ENCODE results near the gene OR2T6.

DNA sequence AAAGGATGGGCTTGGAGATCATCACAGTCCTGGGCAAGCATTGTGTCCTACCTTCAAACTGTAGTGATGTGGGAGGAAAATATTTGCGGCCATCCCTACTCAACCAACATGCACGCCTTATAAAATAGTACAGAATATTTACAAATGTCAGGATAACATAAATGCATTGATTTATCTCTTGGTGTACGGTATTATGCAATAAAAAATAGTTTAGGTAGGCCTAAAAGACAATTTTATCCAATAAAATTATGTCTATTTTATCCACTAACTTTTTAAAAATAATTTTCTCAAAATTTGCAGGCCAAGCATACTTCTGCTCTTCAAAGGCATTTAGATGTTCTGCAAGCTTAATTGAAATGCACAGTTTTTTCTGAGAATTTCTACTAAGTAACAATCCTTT lies 27.2 kb downstream of the OR2T6 start, which contains the start of gene OR2T1:
- TF ChIP-seq POLR2A (IDR thresholded peaks at IDR 0.05) = no peak
- TF ChIP-seq, protein P1, sequence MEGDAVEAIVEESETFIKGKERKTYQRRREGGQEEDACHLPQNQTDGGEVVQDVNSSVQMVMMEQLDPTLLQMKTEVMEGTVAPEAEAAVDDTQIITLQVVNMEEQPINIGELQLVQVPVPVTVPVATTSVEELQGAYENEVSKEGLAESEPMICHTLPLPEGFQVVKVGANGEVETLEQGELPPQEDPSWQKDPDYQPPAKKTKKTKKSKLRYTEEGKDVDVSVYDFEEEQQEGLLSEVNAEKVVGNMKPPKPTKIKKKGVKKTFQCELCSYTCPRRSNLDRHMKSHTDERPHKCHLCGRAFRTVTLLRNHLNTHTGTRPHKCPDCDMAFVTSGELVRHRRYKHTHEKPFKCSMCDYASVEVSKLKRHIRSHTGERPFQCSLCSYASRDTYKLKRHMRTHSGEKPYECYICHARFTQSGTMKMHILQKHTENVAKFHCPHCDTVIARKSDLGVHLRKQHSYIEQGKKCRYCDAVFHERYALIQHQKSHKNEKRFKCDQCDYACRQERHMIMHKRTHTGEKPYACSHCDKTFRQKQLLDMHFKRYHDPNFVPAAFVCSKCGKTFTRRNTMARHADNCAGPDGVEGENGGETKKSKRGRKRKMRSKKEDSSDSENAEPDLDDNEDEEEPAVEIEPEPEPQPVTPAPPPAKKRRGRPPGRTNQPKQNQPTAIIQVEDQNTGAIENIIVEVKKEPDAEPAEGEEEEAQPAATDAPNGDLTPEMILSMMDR (IDR thresholded peaks at IDR 0.05) = no peak
